IMR-90 (cell line): ENCODE measurements around the gene ASCL5. TPM values are rescaled to one million over a fixed set of nuclear protein-coding genes. Genes with fewer than 3 reads are reported as not detected.

ENCODE experiments used
- ATAC-seq: fragments of 200-7000 bp; cut with Tn5 transposase; 2 replicates; pipeline ENCODE4 v1.9.1; 2020; ENCODE audit warnings: low read depth, mild to moderate bottlenecking, moderate library complexity
- BruUV-seq: library from RNA; stranded (reverse); fragments of 400-500 nt; replicated peaks from 2 replicates; lab custom pipeline; 2021; lab: Mats Ljungman, UMichigan
- CTCF ChIA-PET: fragments of 300-600 bp; formaldehyde crosslinking; extraction: SDS; loops from one replicate; lab custom pipeline; 2021; ENCODE audit warnings: antibody characterized with exemption; lab: Yijun Ruan, JAX
- POLR2A ChIA-PET: fragments of 300-600 bp; sonication (Branson Sonifier 250); formaldehyde crosslinking; loops from one replicate; lab custom pipeline; 2022; ENCODE audit warnings: antibody characterized with exemption; ENCODE audit not compliant: unreplicated experiment; lab: Charles Lee
- DNase-seq: peaks from one replicate; pipeline ENCODE4 v3.0.0; 2013
- H2AFZ ChIP-seq: replicated peaks from 2 replicates; pipeline ENCODE3; 2013; ENCODE audit warnings: low read length, mild to moderate bottlenecking; ENCODE audit not compliant: poor library complexity
- H2AK5ac ChIP-seq: 2 replicates; pipeline ENCODE4 v1.6.1; 2013; ENCODE audit warnings: low read depth, low read length, inconsistent platforms
- H2AK9ac ChIP-seq: replicated peaks from 2 replicates; pipeline ENCODE3; 2013; ENCODE audit warnings: mild to moderate bottlenecking, low read depth, low read length, moderate library complexity; ENCODE audit not compliant: poor library complexity
- H2BK120ac ChIP-seq: 2 replicates; pipeline ENCODE4 v1.6.1; 2013; ENCODE audit warnings: low read depth, low read length, inconsistent platforms
- H2BK15ac ChIP-seq: 3 replicates; pipeline ENCODE4 v1.6.1; 2013; ENCODE audit warnings: low read depth, low read length, inconsistent platforms
- H2BK20ac ChIP-seq: 2 replicates; pipeline ENCODE4 v1.6.1; 2013; ENCODE audit warnings: low read depth, mild to moderate bottlenecking, inconsistent platforms, low read length, moderate library complexity
- H2BK5ac ChIP-seq: 2 replicates; pipeline ENCODE4 v1.6.1; 2013; ENCODE audit warnings: mild to moderate bottlenecking, low read depth, low read length, inconsistent platforms; ENCODE audit not compliant: poor library complexity, severe bottlenecking
- H3K14ac ChIP-seq: replicated peaks from 2 replicates; pipeline ENCODE4 v1.6.1; 2013; ENCODE audit warnings: low read depth, low read length, inconsistent platforms
- H3K18ac ChIP-seq: 2 replicates; pipeline ENCODE4 v1.6.1; 2013; ENCODE audit warnings: low read depth, low read length, control low read depth
- H3K23ac ChIP-seq: 2 replicates; pipeline ENCODE4 v1.6.1; 2013; ENCODE audit warnings: low read depth, low read length, inconsistent platforms
- H3K27ac ChIP-seq: 2 replicates; pipeline ENCODE4 v1.5.1; 2013; ENCODE audit warnings: mild to moderate bottlenecking, control low read depth, low read length; ENCODE audit not compliant: insufficient read depth
- H3K27me3 ChIP-seq: 2 replicates; pipeline ENCODE4 v1.6.1; 2013; ENCODE audit warnings: low read length; ENCODE audit not compliant: control insufficient read depth, insufficient read depth
- H3K36me3 ChIP-seq: 2 replicates; pipeline ENCODE4 v1.6.1; 2013; ENCODE audit warnings: low read length, mixed read lengths; ENCODE audit not compliant: control insufficient read depth, insufficient read depth
- H3K4ac ChIP-seq: 2 replicates; pipeline ENCODE4 v1.6.1; 2013; ENCODE audit warnings: low read depth, low read length, inconsistent platforms
- H3K4me1 ChIP-seq: 2 replicates; pipeline ENCODE4 v1.6.1; 2013; ENCODE audit warnings: low read length, mixed read lengths; ENCODE audit not compliant: control insufficient read depth, insufficient read depth
- H3K4me2 ChIP-seq: 2 replicates; pipeline ENCODE4 v1.6.1; 2013; ENCODE audit warnings: low read depth, mild to moderate bottlenecking, control low read depth, low read length, moderate library complexity
- H3K4me3 ChIP-seq: 2 replicates; pipeline ENCODE4 v1.5.1; 2013; ENCODE audit warnings: low read depth, mild to moderate bottlenecking, control low read depth, low read length, moderate library complexity; ENCODE audit not compliant: insufficient read depth
- H3K56ac ChIP-seq: 2 replicates; pipeline ENCODE4 v1.6.1; 2013; ENCODE audit warnings: low read length, inconsistent platforms; ENCODE audit not compliant: insufficient read depth; ENCODE audit errors: extremely low read depth
- H3K79me1 ChIP-seq, 2 experiments: 2 replicates each; pipeline ENCODE4 v1.6.1; 2013; ENCODE audit warnings: low read length in 2 of 2, inconsistent platforms in 1 of 2, low read depth in 1 of 2
- H3K9ac ChIP-seq: 2 replicates; pipeline ENCODE4 v1.6.1; 2013; ENCODE audit warnings: low read depth, low read length, control low read depth
- H3K9me1 ChIP-seq: 2 replicates; pipeline ENCODE4 v1.6.1; 2013; ENCODE audit warnings: low read length, inconsistent platforms; ENCODE audit not compliant: insufficient read depth
- H3K9me3 ChIP-seq: 2 replicates; pipeline ENCODE4 v1.6.1; 2013; ENCODE audit warnings: low read length; ENCODE audit not compliant: control insufficient read depth, insufficient read depth
- H4K20me1 ChIP-seq: 2 replicates; pipeline ENCODE4 v1.6.1; 2013; ENCODE audit warnings: low read length, inconsistent platforms; ENCODE audit not compliant: insufficient read depth
- H4K5ac ChIP-seq: 2 replicates; pipeline ENCODE4 v1.6.1; 2013; ENCODE audit warnings: mild to moderate bottlenecking, low read depth, low read length, control low read depth
- H4K8ac ChIP-seq, 2 experiments: 2 replicates each; pipeline ENCODE4 v1.6.1; 2013; ENCODE audit warnings: low read depth in 2 of 2, low read length in 2 of 2, control low read depth in 1 of 2, inconsistent platforms in 1 of 2
- H4K91ac ChIP-seq: 2 replicates; pipeline ENCODE4 v1.6.1; 2013; ENCODE audit warnings: low read depth, low read length, inconsistent platforms; ENCODE audit not compliant: insufficient read depth
- CHD1 ChIP-seq: IDR thresholded peaks from 2 replicates; pipeline ENCODE4 v1.6.1; 2012; ENCODE audit warnings: low read depth, low read length, improper control_type of control experiment
- FOS ChIP-seq: fragments of 150-350 bp; IDR thresholded peaks from 2 replicates; pipeline ENCODE4 v1.6.1; 2016; ENCODE audit warnings: low read depth, low read length
- MAZ ChIP-seq: IDR thresholded peaks from 2 replicates; pipeline ENCODE4 v1.6.1; 2012; ENCODE audit warnings: low read depth, mild to moderate bottlenecking, low read length, improper control_type of control experiment, moderate library complexity, borderline replicate concordance
- RCOR1 ChIP-seq: IDR thresholded peaks from 2 replicates; pipeline ENCODE4 v1.6.1; 2012; ENCODE audit warnings: mild to moderate bottlenecking, low read length, improper control_type of control experiment; ENCODE audit not compliant: insufficient replicate concordance
- SMC3 ChIP-seq: fragments of 150-350 bp; IDR thresholded peaks from 2 replicates; pipeline ENCODE4 v1.6.1; 2016; ENCODE audit warnings: low read depth, mild to moderate bottlenecking, antibody characterized with exemption, low read length, moderate library complexity
- WGBS, 2 experiments: methylation state at CpG; one replicate each; pipeline versions ENCODE4 v1.1.5 to v1.1.7; 2013; ENCODE audit warnings: missing lambda C conversion rate in 2 of 2; ENCODE audit not compliant: insufficient read length in 1 of 2; ENCODE audit errors: extremely low coverage in 2 of 2; 5-methylcytosine and 5-hydroxymethylcytosine counted together
- dilution Hi-C: fragments of 300-500 bp; cut with HindIII; formaldehyde crosslinking; loops from one replicate; pipeline ENCODE4 v1.14.3; 2018; ENCODE audit warnings: low sequenced_read_pairs; ENCODE audit not compliant: unreplicated experiment
- in situ Hi-C: fragments of 300-500 bp; cut with MboI; formaldehyde crosslinking; loops from 3 replicates; pipeline ENCODE4 v1.14.3; 2019; ENCODE audit warnings: low sequenced_read_pairs, inconsistent platforms, mixed read lengths
- intact Hi-C: fragments of 100-400 bp; cut with micrococcal nuclease; formaldehyde crosslinking; loops from 2 replicates; pipeline ENCODE4 v1.10.0; 2022
- polyA plus RNA-seq, 3 experiments: library from polyadenylated mRNA; depleted of rRNA; stranded (reverse); fragments of >200 nt; gene quantifications; 2 replicates each; pipeline ENCODE4 v1.2.3, GENCODE V29; 2012; ENCODE audit warnings: low replicate concordance in 1 of 3
- total RNA-seq: library from RNA; depleted of rRNA; stranded (reverse); fragments of >200 nt; gene quantifications from 2 replicates; pipeline ENCODE4 v1.2.3, GENCODE V29; 2012

ASCL5 gene
- total and polyA plus RNA-seq, 2 of the 4 experiments (the other 2 are of a cell fraction) = not detected

DNA sequence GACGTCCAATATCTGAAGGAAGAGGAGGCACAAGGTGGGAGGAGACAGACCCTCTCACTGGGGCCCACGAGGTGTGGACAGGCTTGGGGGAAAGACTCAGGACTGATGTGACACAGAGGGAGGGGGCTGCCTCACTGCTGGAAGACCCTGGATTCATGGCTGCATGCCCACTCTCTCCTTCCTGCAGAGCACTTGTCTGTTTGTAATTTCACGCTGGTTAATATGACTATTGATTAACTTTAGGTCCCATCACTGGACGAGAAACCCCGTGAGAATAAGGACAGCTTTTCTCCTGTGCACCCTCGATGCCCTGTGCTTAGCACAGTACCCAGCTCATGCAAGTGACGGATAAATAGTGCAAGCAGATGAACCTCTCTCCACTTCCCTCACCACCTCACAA is 49.9 kb downstream of the ASCL5 start:
- intact Hi-C loops = no loop called here
- no peak for DNase-seq

More for the DNA sequence above, 49.9 kb downstream of the ASCL5 start:
- no peak overlapping the region for H3K4me2 ChIP-seq
- no peak for TF ChIP-seq CHD1
- TF ChIP-seq SMC3 = no peak
- TF ChIP-seq MAZ = no peak
- TF ChIP-seq FOS = no peak
- TF ChIP-seq RCOR1 = no peak
- H3K9me3 ChIP-seq = no peaks in the 10 kb centered on the region
- 55% methylated on average over 5 of the region's 7 CpGs; no CpG with 5 or more reads in 1 of the 2 experiments for WGBS, 2 experiments
- H4K91ac ChIP-seq = no peak overlapping the region
- no peak overlapping the region for H2BK120ac ChIP-seq
- no peaks in the 10 kb centered on the region for H3K36me3 ChIP-seq
- H3K4me1 ChIP-seq = no peaks in the 10 kb centered on the region
- H3K9ac ChIP-seq = no peak overlapping the region
- no peak overlapping the region for H2AFZ ChIP-seq
- H3K79me1 ChIP-seq = no peaks in the 10 kb centered on the region
- POLR2A ChIA-PET = no interaction called here
- H3K27me3 ChIP-seq = peaks cover 70% of the 10 kb centered on the region
- H4K20me1 ChIP-seq = no peaks in the 10 kb centered on the region
- ATAC-seq = no peak
- H3K14ac ChIP-seq = no peak overlapping the region
- BruUV-seq = no TSS peak
- no peak overlapping the region for H2BK20ac ChIP-seq
- no peak overlapping the region for H2BK5ac ChIP-seq
- H2BK15ac ChIP-seq = no peak overlapping the region
- no peak overlapping the region for H3K23ac ChIP-seq
- H3K9me1 ChIP-seq = no peaks in the 10 kb centered on the region
- no peak overlapping the region for H3K4ac ChIP-seq
- H3K56ac ChIP-seq = no peak overlapping the region
- no peak overlapping the region for H2AK5ac ChIP-seq
- H3K4me3 ChIP-seq = no peak overlapping the region
- no peak overlapping the region for H3K18ac ChIP-seq
- H4K5ac ChIP-seq = no peak overlapping the region
- dilution Hi-C loops (no loop called here), in situ Hi-C loops (no loop called here)
- H3K27ac ChIP-seq = no peak overlapping the region
- H4K8ac ChIP-seq = no peak overlapping the region
- CTCF ChIA-PET = no interaction called here
- H2AK9ac ChIP-seq = no peak overlapping the region
